K562 (cell line): ENCODE measurements around the gene TAAR9.

ENCODE experiments used
- EGR1 ChIP-seq: fragments of 450-650 bp; conservative IDR thresholded peaks from 2 replicates; pipeline ENCODE4 v1.6.1; 2017; ENCODE audit warnings: mild to moderate bottlenecking
- LEF1 ChIP-seq: fragments of 450-650 bp; IDR thresholded peaks from 2 replicates; pipeline ENCODE4 v1.6.1; 2016; ENCODE audit warnings: mild to moderate bottlenecking
- ZSCAN32 ChIP-seq: fragments of 450-650 bp; formaldehyde crosslinking; IDR thresholded peaks from 2 replicates; pipeline ENCODE4 v1.4.0; 2020; ENCODE audit warnings: mild to moderate bottlenecking, moderate library complexity
- TF ChIP-seq, protein P1 (sequence below), 3 experiments: IDR thresholded peaks in 2 of 3; conservative IDR thresholded peaks in 1 of 3; 2 replicates each; pipeline ENCODE4 v1.5.1; 2011 to 2012; ENCODE audit warnings: low read length in 3 of 3, mild to moderate bottlenecking in 3 of 3, control low read depth in 2 of 3, improper control_type of control experiment in 1 of 3, inconsistent platforms in 1 of 3, low read depth in 1 of 3, mixed read lengths in 1 of 3, moderate library complexity in 1 of 3; ENCODE audit not compliant: insufficient read depth in 2 of 3

DNA sequence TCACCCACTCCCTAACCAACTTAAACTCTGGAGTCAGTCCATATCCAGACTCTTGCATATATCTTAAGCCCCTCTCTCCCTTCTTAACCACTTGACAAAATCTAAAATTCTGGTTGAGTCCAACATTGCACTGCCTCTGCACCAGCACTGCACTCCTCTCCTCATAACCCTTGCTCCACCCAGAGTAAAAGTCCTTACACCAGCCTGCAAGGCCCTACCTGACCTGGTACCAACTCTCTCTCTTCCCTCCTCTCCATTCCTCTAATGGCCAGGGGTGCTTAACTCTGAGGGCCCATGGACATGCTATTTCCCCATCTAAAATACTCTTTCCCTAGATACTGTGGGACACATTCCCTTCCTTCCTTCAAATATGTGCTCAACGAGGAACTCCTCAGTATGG, 46.2 kb upstream of the TAAR9 start:
- no peak for TF ChIP-seq ZSCAN32 (CRISPR knock-in tag)
- TF ChIP-seq LEF1 = no peak
- TF ChIP-seq, protein P1, sequence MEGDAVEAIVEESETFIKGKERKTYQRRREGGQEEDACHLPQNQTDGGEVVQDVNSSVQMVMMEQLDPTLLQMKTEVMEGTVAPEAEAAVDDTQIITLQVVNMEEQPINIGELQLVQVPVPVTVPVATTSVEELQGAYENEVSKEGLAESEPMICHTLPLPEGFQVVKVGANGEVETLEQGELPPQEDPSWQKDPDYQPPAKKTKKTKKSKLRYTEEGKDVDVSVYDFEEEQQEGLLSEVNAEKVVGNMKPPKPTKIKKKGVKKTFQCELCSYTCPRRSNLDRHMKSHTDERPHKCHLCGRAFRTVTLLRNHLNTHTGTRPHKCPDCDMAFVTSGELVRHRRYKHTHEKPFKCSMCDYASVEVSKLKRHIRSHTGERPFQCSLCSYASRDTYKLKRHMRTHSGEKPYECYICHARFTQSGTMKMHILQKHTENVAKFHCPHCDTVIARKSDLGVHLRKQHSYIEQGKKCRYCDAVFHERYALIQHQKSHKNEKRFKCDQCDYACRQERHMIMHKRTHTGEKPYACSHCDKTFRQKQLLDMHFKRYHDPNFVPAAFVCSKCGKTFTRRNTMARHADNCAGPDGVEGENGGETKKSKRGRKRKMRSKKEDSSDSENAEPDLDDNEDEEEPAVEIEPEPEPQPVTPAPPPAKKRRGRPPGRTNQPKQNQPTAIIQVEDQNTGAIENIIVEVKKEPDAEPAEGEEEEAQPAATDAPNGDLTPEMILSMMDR (IDR thresholded peaks at IDR 0.05 in 2 of 3, conservative IDR thresholded peaks at IDR 0.05 in 1 of 3; ENCODE audit: insufficient read depth in 2 of 3, low read depth in 1 of 3, low read length in 3 of 3) = no peak
- no peak for TF ChIP-seq EGR1
